HG03439 (cell line): ENCODE data around the gene DOLPP1.
"Not testable (repeated sequence)": the region's sequence is repeated elsewhere in the genome, so short reads cannot be mapped to it uniquely, and the experiment has no call there.

Source experiments
- ATAC-seq: cut with Tn5 transposase; IDR thresholded peaks from one replicate; pipeline ENCODE4 v1.9.1; 2021; ENCODE audit warnings: mild to moderate bottlenecking, moderate library complexity; ENCODE audit not compliant: unreplicated experiment

DOLPP1 gene

GRCh38 chr9:129109952-129110739, 29.2 kb downstream of the DOLPP1 start:
- ATAC-seq = no peak

- ATAC-seq = peak; percentile 73
Measured at GRCh38 chr9:129110740-129111527, 30.0 kb downstream of the DOLPP1 start, which contains the start of the genes CRAT and PTPA. TSS of gene CRAT (minus strand) at chr9:129110793. CDS start at chr9:129110509, 284 bp downstream. TSS of gene PTPA (plus strand) at chr9:129111415. CDS start at chr9:129111601, 186 bp downstream.

GRCh38 chr9:129111528-129112151, 30.7 kb downstream of the DOLPP1 start:
- peak; percentile 25 for ATAC-seq

GRCh38 chr9:129112526-129112925, 31.6 kb downstream of the DOLPP1 start:
- ATAC-seq = not testable (repeated sequence)

GRCh38 chr9:129113645-129114304, 32.9 kb downstream of the DOLPP1 start:
- ATAC-seq = no peak

- no peak for ATAC-seq
Measured at GRCh38 chr9:129118799-129119198, 37.9 kb downstream of the DOLPP1 start.

- no peak for ATAC-seq
Measured at GRCh38 chr9:129121483-129121882, 40.6 kb downstream of the DOLPP1 start.

GRCh38 chr9:129122133-129122532, 41.2 kb downstream of the DOLPP1 start:
- ATAC-seq = no peak

- not testable (repeated sequence) for ATAC-seq
Measured at GRCh38 chr9:129122976-129123375, 42.1 kb downstream of the DOLPP1 start.

GRCh38 chr9:129124506-129125069, 43.7 kb downstream of the DOLPP1 start:
- no peak for ATAC-seq

GRCh38 chr9:129125478-129125877, 44.6 kb downstream of the DOLPP1 start:
- no peak for ATAC-seq

- no peak for ATAC-seq
Measured at GRCh38 chr9:129126749-129127618, 46.1 kb downstream of the DOLPP1 start.

- no peak for ATAC-seq
Measured at GRCh38 chr9:129128689-129129088, 47.8 kb downstream of the DOLPP1 start.

- not testable (repeated sequence) for ATAC-seq
Measured at GRCh38 chr9:129130271-129130670, 49.4 kb downstream of the DOLPP1 start.

- no peak for ATAC-seq
Measured at GRCh38 chr9:129130791-129131190, 49.9 kb downstream of the DOLPP1 start.

GRCh38 chr9:129131300-129132145, 50.6 kb downstream of the DOLPP1 start:
- ATAC-seq = peak; percentile 63

- no peak for ATAC-seq
Measured at GRCh38 chr9:129133082-129133481, 52.2 kb downstream of the DOLPP1 start.

- ATAC-seq = no peak
Measured at GRCh38 chr9:129135476-129135875, 54.6 kb downstream of the DOLPP1 start.
